Measurements from ENCODE around the gene C20orf144. TPM values are rescaled to one million over a fixed set of nuclear protein-coding genes. Genes with fewer than 3 reads are reported as not detected.

The C20orf144 gene
- total RNA-seq, 1 experiment from 2014 or later, result not detected

DNA sequence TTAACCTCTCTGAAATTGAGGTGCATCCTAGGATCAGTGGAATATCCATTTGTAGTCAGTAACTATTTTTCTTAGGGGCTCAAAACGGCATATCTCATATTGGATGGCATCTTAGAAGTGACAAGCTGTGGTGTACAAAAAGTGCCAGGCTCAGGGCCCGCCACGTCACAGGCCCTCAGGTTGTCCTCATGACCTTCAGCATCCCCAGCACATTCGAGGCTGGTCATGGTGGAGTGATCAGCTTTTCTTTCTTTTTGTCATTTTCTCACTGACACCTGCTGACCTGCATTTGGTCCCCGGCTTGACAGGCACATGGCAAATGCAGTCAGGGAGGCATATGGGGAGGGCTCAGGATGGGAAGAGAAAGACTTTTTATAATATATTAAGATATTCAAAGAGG lies 31.2 kb downstream of the C20orf144 start:
- POLR2A ChIA-PET, result no interaction called here
- ATAC-seq, result no peak
- in situ Hi-C loops (cut with HindIII; ENCODE audit: low pct_unique_long_range_greater_than_20kb, low sequenced_read_pairs), result no loop called here

DNA sequence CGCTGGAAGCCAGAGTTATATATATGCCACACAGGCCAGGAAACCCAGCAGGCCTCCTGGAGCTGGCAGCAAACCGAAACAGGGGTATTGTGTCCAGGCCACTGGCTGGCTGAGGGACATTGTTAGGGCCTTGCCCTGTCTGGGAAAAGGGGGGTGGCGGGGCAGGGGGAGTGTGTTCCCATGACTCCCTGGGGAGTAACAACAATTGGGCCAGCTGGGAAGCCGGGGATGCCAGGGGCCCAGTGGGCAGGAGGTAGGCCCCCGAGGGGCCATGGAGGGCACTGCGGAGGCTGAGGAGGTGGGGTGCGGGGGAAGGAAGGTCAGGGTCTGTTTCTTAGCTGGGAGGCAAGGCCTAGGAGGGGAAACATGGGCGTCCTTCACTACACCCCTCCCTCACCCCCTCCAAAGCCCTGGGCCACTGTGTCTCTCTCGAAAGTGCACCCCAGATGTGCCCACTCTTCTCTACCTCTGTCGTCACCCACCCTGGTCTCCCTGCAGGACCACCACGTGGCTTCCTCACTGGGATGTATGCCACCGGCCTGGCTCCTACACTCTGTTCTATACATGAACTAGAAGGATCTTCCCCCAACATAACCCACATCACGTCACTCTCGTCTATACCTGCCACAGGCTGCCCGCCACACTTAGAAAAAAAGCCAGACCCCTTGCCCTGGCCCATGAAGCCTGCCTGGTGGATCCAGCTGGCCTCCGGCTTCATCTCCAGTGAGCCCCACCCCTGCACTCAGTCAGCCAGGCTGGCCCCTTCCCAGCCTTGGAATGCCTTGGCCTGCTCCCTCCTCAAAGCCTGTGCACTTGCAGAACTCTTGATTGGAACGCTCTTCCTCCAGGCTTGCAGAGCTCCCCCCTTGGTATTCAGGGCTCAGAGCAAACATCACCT lies 31.9 kb downstream of the C20orf144 start:
- DNase-seq (ENCODE audit: low read depth, low spot score), result no peak
- ChIA-PET CTCF (interaction anchor here (0.6 kb wide), 1 partner anchor 241 kb away, joined by 3 read pairs; no protein-coding TSS in a partner anchor), POLR2A (no interaction called here)
- ATAC-seq, result peak; percentile 46; the same call in 1 of the 2 replicates
- no peaks in the 10 kb centered on the region for H3K36me3 ChIP-seq (ENCODE audit: control insufficient read depth, insufficient read depth, low read length)
- no peak overlapping the region for H3K27ac ChIP-seq (ENCODE audit: low read length)
- no peaks in the 10 kb centered on the region for H3K9me3 ChIP-seq (ENCODE audit: control insufficient read depth, insufficient read depth, low read depth, low read length)
- BruUV-seq (replicated peaks), result no TSS peak
- H3K27me3 ChIP-seq (ENCODE audit: control insufficient read depth, insufficient read depth, low read length), result no peaks in the 10 kb centered on the region
- intact Hi-C loops (cut with micrococcal nuclease; ENCODE audit: unreplicated experiment) (no loop called here), in situ Hi-C loops (cut with HindIII; ENCODE audit: low pct_unique_long_range_greater_than_20kb, low sequenced_read_pairs) (no loop called here)
- no peaks in the 10 kb centered on the region for H3K4me1 ChIP-seq (ENCODE audit: control insufficient read depth, insufficient read depth, low read length)
- H3K4me3 ChIP-seq (ENCODE audit: low read depth in 2 of 2, low read length in 2 of 2), result no peak overlapping the region
- TF ChIP-seq REST (IDR thresholded peaks at IDR 0.05; ENCODE audit: insufficient read depth in 1 of 2, low read depth in 2 of 2, low read length in 1 of 2), result no peak
- TF ChIP-seq TCF7L2 (IDR thresholded peaks at IDR 0.05; ENCODE audit: low read depth, low read length), result no peak
- TF ChIP-seq POLR2AphosphoS5 (IDR thresholded peaks at IDR 0.05; ENCODE audit: low read depth, low read length), result no peak
- no peak for TF ChIP-seq CTCF (IDR thresholded peaks at IDR 0.05)

More for the DNA sequence above, 31.2 kb downstream of the C20orf144 start:
- CTCF ChIA-PET, result interaction anchor here (0.6 kb wide), 1 partner anchor 242 kb away, joined by 3 read pairs; no protein-coding TSS in a partner anchor
- Histone ChIP-seq H3K27me3 (ENCODE audit: control insufficient read depth, insufficient read depth, low read length) (no peaks in the 10 kb centered on the region), H3K4me1 (ENCODE audit: control insufficient read depth, insufficient read depth, low read length) (no peaks in the 10 kb centered on the region), H3K9me3 (ENCODE audit: control insufficient read depth, insufficient read depth, low read depth, low read length) (no peaks in the 10 kb centered on the region), H3K36me3 (ENCODE audit: control insufficient read depth, insufficient read depth, low read length) (no peaks in the 10 kb centered on the region), H3K27ac (ENCODE audit: low read length) (no peak overlapping the region), H3K4me3 (ENCODE audit: low read depth in 2 of 2, low read length in 2 of 2) (no peak overlapping the region)
- no peak for TF ChIP-seq SIN3A (IDR thresholded peaks at IDR 0.05; ENCODE audit: borderline replicate concordance, insufficient read depth, low read depth, low read length)
- no peak for TF ChIP-seq REST (IDR thresholded peaks at IDR 0.05; ENCODE audit: insufficient read depth in 1 of 2, low read depth in 2 of 2, low read length in 1 of 2)
- no peak for TF ChIP-seq CTCF (IDR thresholded peaks at IDR 0.05)
- TF ChIP-seq POLR2AphosphoS5 (IDR thresholded peaks at IDR 0.05; ENCODE audit: low read depth, low read length), result no peak
- TF ChIP-seq TCF7L2 (IDR thresholded peaks at IDR 0.05; ENCODE audit: low read depth, low read length), result no peak
- BruUV-seq (replicated peaks), result no TSS peak
- no peak for DNase-seq (ENCODE audit: low read depth, low spot score)
- intact Hi-C loops (cut with micrococcal nuclease; ENCODE audit: unreplicated experiment), result no loop called here
